NT2/D1 (cell line): Measurements from ENCODE around the gene RB1.

Experiments
- YY1 ChIP-seq: IDR thresholded peaks from 2 replicates; pipeline ENCODE4 v1.6.1; 2011; ENCODE audit not compliant: insufficient read length, insufficient read depth
- ZNF274 ChIP-seq: IDR thresholded peaks from 2 replicates; pipeline ENCODE4 v1.6.1; 2011; ENCODE audit warnings: mild to moderate bottlenecking, low read depth, low read length

DNA sequence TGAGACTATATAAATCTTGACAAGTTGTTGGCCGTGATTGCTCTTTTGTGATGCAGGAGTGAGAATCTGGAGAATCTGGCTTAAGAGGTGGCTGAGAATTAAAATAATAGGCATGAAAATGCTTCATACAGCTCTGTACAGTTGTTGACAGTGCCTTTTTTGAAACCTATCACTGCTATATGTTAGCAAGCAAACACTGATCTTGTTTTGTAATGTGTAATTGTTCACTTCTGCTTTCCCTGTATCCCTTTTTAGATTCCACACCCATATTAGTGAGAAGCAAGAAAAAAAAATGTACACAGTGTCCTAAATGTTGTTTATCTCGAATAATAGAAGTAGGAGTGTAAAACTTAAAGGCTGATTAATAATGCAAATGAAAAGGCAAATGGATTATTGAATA, 39.5 kb upstream of the RB1 start:
- TF ChIP-seq YY1 (no peak), ZNF274 (no peak)
